COR-L47 (cell line): ENCODE measurements around the gene ARHGAP31.
"Not testable (repeated sequence)": the region's sequence is repeated elsewhere in the genome, so short reads cannot be mapped to it uniquely, and the experiment has no call there.

Experiments
- DNase-seq: peaks from one replicate; lab custom pipeline; 2025; lab: John Stamatoyannopoulos, UW

The ARHGAP31 gene

DNA sequence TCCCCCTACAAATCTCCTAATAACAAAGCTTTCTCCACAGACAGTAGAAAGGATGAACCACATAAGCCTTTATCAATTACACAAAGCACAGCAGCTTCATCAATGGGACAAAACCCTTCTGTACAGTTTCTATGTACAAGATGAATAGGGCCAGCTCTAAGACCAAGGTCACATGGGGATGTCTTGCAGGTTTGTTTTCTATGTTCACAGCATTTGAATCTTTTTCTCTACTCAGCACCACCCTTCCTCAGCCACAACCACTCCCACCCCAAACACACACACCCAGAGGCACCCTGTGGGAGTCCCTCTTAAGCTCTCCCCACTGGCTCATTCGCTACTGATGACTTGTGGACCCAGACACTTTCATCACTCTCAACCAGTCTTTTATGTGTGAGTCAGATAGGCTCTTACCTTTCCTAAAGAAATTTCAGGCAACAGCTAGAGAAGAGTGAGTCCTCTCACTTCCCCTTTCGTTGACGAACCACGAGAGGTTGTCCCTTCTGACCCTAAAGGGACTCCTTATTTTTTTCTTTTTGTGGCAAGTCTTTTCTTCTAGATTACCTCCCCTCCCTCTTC, 57.9 kb downstream of the ARHGAP31 start:
- DNase-seq, result no peak

DNA sequence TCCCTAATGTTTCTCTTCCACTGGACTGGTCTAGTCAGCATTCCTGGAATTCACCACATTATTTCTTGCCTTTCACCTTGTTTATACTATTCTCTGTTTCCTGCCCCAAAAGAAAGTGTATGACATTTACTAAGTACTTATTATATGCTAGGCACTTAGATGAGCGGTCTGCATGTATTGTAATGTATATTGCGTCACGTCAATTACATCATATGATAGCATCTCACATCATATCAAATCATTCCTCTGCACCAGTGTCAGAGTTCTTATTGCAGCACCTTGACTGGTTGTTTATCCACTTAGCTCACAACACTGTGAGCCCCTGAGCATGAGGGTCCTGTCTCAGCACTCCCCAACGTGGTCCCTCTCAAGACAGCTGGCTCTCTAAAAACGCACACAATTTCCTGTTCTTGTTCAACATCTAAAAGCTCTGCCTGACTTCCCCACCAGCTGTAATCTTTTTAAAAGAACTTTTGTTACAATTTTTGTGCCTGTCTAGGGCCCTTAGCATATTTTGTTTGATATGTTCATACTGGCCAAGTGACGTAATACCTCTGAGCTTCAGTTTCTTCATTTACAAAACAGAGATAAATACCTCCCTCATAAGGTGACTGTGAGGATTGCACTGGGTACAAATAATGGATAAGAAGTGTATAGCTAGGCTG, 58.8 kb downstream of the ARHGAP31 start:
- no peak for DNase-seq

GRCh38 chr3:119355608-119356007, 61.4 kb downstream of the ARHGAP31 start:
- not testable (repeated sequence) for DNase-seq

- no peak for DNase-seq
These were observed 62.5 kb downstream of the ARHGAP31 start for GRCh38 chr3:119356646-119357045.

GRCh38 chr3:119357190-119357589, 63.0 kb downstream of the ARHGAP31 start:
- no peak for DNase-seq

DNA sequence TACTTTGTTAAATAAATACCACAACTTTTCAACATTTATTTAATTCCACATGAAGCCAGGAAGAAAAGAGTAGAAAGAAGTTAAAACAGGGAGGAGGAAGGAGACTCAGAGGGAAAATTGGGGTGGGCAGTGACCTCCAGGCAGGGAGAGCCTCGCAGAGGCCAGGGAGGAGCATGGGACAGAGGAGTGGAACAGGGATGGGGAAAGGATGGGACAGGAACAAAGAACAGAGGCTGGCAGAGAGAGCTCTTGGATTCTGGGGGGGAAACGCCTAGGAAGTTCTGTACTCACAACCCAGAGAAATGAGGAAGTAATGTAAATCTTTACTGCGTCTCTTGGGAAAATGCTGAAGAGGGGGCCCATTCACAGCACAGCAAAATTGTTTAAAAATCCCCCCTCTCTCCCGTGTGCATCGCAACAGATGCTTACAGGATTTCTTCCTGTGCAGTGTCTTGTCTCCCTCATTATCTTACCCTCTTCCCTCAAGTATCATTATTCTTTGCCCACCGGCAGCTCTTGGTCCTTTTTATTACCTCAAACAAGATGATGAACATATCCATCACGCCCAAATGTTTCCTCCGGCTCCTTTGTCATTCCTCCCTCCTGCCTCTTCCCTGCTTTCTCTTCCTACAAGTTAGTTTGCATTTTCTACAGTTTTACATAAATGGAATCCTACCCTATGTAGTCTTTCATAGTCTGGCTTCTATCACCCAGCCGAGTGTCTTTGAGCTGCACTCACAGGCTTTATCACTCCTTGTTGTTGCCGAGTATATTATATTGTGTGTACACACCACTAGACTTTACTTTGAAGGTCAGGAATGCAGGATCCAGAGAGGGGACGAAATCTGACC, 65.5 kb downstream of the ARHGAP31 start:
- no peak for DNase-seq

- DNase-seq, result no peak
These were observed 66.7 kb downstream of the ARHGAP31 start for GRCh38 chr3:119360736-119361462.

DNA sequence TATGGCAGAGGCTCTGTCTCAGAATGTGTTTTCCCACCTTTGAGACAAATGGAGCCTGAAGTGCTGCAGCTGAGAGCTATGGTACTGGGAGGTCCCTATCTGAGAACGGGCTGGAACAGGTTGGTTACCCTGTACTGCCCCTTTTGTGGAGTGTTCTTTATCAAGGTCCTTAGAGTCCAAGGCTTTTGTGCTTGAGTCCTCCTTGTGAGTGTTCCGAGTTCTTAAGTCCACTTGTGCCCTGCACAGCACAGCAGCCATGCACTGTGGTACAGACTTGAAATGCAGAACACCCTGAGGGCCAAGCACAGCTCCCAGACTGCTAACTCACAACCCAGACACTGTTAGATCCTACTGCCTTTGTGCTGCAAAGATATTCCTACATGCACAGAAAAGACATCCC, 67.8 kb downstream of the ARHGAP31 start:
- no peak for DNase-seq

DNA sequence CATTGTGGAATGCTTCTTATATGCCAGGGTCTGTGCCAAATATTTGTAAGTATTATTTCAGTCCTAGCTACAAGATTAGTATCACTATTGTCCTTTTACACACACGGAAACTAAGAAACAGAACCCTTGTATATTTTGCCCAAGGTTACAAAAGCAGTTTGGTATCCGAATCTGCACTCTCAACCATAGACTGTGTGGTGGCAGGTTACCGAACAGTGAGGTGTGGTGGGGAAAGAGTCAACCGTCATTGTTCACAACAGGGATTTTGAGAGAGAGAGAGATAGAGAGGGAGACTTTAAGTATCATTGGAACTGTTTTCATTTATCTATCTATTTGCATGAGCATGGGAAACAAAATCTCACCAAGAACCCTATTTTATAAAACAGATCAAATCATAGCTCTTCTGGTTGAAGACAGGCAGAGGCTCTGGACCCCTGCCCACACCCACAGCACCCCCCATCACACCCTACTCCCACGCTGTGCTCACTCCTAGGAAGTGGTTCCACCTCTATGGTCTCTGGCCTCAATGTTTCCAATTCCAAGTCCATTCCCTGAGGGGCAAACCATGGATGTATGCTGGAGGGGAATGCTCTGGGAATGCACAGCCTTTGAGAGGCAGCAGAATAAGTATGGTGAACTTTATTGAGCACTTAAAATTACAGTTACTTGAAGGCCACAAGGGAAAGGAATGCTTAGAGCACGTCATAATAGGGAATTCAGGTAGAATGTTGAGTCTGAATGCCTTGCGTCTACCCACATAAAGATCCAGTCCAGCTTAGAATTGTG, 69.0 kb downstream of the ARHGAP31 start:
- no peak for DNase-seq

GRCh38 chr3:119364401-119364800, 70.2 kb downstream of the ARHGAP31 start:
- no peak for DNase-seq

DNA sequence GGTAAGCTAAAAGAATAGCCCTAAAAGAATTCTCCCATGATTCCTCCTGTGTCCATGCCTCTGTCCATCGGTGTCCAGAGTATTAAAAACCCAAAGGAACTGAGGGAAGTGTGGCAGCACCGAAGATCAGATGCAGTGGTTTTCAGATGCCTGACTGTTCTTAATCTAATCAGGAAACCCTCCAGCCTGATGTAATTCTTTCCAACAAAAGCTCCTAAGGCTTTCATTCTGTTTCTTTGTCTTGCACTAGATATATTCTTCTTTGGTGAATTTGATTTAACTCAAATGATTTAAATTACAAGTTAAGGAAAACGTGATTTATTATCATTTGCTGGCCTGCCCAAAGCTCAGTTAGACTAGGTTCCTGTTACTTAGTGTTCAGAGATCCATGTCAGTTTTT, 71.2 kb downstream of the ARHGAP31 start:
- no peak for DNase-seq

GRCh38 chr3:119367000-119367399, 72.8 kb downstream of the ARHGAP31 start:
- DNase-seq, result no peak

DNA sequence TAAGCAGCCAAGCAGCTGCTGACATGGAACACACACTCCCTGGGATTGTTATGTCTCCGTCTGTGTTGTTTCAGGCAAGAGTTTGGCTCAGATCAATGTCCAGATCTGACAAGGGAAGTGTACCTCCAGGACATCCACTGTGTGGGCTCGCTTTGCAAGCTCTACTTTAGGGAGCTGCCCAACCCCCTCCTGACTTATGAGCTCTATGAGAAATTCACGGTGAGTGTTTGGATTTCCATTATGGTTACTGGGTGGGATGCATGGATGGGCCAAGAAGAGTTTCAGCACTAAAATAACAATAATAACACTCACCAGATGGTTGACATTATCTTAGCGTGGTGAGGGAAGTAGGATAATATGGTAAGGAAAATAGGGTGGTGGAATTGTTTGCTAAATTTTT, 74.1 kb downstream of the ARHGAP31 start:
- DNase-seq, result no peak

GRCh38 chr3:119371786-119372185, 77.6 kb downstream of the ARHGAP31 start:
- DNase-seq, result not testable (repeated sequence)

GRCh38 chr3:119375106-119375505, 80.9 kb downstream of the ARHGAP31 start:
- no peak for DNase-seq

DNA sequence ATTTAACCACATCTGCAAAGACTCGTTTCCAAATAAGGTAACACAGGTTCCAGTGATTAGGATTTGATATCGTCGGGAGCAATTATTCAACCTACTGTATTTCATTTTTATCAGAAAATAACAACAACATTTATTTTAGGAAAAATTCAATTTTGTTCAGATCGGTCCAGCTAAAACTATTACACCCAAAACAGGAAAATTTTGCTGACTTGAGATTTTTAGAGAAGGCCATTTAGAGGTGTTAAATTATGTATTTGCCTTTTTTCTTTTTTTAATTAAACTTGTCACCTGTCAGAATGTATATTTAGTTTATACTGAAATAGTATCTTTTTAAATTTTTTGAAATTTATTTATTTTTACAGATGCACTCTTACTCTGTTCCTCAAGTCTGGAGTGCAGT, 81.3 kb downstream of the ARHGAP31 start:
- DNase-seq, result no peak

- no peak for DNase-seq
These were observed 82.6 kb downstream of the ARHGAP31 start for GRCh38 chr3:119376758-119377157.

DNA sequence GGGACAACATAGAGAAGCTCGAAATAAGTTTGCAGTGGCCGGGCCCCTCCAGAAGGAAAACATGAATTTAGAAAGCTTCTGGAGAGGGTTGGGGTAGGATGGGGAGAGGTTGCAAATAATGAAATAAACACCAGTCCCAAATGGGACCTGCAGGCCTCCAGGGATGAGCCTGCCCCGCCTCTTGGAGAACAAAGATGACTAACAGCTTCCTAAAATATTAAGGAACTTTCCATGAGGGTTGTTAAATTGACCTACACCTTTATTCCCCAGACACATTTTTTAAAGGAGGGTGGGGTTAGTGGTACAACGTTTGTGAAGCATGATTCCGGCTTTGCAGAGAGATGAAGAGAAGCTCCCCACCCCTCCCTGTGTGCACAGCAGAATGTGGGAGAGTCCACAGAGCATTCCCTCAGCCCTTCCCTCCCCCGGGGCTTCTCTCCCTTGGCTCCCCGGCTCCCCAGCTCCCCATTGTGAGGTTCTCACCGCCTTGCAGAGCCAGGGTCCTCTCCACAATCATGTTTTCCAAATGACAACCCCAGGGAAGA, 84.1 kb downstream of the ARHGAP31 start:
- no peak for DNase-seq

DNA sequence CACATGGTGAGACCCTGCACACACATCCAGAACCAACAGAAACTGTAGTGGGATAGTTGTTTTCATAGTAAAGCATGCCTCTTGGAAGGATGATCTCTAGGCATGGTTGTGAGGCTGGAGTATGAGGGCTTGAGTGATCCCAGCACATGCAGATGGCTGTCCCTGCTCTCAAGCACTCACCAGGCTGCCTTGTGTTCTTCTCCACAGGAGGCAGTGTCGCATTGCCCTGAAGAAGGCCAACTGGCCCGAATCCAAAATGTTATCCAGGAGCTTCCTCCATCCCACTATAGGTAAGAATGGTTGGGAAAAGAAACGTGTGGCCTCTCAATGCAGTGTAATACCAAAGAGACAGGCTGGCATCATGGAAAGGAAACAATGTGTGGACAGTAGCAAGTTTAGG, 86.5 kb downstream of the ARHGAP31 start:
- DNase-seq, result peak; percentile 83

- no peak for DNase-seq
These were observed 88.0 kb downstream of the ARHGAP31 start for GRCh38 chr3:119382134-119382533.

GRCh38 chr3:119388577-119388976, 94.4 kb downstream of the ARHGAP31 start:
- no peak for DNase-seq
